GM19238 (cell line): Measurements from ENCODE around the gene OTUD3.

Experiments used
- DNase-seq: peaks from one replicate; pipeline ENCODE4 v3.0.0; 2011; ENCODE audit warnings: low spot score; ENCODE audit not compliant: insufficient read length

OTUD3 gene

GRCh38 chr1:19946971-19947370 lies 64.8 kb downstream of the OTUD3 start:
- DNase-seq, result no peak

- no peak for DNase-seq
Measured at GRCh38 chr1:19949016-19949415, 66.8 kb downstream of the OTUD3 start.

GRCh38 chr1:19954059-19954458 lies 71.9 kb downstream of the OTUD3 start:
- DNase-seq, result no peak

GRCh38 chr1:19955534-19956170 lies 73.5 kb downstream of the OTUD3 start:
- no peak for DNase-seq

GRCh38 chr1:19957779-19958178 lies 75.6 kb downstream of the OTUD3 start:
- DNase-seq, result no peak

- DNase-seq, result no peak
Measured at GRCh38 chr1:19960591-19960990, 78.4 kb downstream of the OTUD3 start.
